GM19025 (cell line): ENCODE results near the gene ZNF3.

ENCODE experiments used
- ATAC-seq: cut with Tn5 transposase; IDR thresholded peaks from one replicate; pipeline ENCODE4 v1.9.1; 2021; ENCODE audit warnings: mild to moderate bottlenecking, low read depth, moderate library complexity; ENCODE audit not compliant: unreplicated experiment

The ZNF3 gene

DNA sequence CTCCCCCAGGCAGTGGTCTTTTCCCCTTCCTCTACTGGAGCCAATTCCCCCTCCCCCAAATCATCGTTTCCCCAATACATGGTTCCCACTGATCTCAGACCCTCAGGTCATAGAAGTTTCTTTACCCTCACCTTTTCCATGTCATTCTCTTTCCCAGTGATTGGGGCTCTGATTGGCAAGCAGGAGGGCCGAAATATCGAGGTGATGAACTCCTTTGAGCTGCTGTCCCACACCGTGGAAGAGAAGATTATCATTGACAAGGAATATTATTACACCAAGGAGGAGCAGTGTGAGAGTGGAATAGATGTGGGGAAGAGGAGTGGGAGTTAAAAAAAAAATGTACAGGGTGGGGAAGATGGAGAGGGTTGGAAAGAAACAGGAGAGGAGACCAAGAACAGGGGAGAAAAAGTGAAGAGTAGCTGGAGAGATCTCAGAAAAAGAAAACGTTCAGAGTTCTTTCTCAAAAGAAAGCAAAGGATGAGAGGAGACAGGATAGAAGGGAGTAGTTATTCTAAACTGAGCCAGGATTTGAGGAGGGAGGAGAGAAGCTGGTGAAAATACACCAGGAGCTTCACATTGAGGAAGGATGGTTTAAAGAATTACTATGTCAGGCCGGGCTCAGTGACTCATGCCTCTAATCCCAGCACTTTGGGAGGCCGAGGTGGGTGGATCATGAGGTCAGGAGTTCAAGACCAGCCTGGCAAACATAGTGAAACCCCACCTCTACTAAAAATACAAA, 8.1 kb upstream of the ZNF3 start:
- ATAC-seq, result no peak

DNA sequence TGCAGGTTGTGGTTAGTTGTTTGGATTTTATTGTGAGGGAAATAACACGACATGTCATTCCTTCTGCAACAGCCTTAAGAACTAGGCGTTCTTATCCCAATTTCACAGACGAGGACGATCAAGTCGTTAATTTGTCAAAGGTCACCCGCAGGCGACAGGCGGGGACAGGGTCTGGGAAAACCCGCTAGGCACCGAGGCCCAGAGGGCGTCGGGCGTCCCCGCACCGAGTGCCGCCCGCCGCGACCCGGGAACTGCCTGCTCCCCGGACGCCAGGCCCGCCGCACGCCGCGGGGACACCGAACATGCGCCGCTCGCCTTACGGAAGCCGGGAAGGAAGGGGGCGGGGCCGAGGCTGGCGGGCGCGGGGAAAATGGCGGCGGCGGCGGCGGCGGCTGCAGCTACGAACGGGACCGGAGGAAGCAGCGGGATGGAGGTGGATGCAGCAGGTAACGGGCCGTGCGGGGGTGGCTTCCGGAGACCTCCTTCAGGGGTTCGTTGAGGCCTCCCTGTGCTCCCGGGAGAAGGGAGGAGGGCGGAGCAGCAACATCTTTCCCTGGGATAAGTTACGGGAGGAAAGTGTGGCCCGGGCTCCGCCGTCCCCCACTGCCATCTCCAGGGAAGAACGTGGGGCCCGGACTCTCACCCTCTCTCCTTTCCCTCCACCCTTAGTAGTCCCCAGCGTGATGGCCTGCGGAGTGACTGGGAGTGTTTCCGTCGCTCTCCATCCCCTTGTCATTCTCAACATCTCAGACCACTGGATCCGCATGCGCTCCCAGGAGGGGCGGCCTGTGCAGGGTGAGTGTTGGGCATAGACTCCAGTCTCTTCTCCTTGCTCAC, 7.3 kb upstream of the ZNF3 start, which contains the start of gene COPS6:
Gene COPS6 (plus strand): TSS at position 349 of the 837 bp plus-strand sequence. CDS start 22 bp downstream, at position 371.
- ATAC-seq, result no peak

GRCh38 chr7:100088095-100088620, 6.6 kb upstream of the ZNF3 start:
- ATAC-seq, result no peak

DNA sequence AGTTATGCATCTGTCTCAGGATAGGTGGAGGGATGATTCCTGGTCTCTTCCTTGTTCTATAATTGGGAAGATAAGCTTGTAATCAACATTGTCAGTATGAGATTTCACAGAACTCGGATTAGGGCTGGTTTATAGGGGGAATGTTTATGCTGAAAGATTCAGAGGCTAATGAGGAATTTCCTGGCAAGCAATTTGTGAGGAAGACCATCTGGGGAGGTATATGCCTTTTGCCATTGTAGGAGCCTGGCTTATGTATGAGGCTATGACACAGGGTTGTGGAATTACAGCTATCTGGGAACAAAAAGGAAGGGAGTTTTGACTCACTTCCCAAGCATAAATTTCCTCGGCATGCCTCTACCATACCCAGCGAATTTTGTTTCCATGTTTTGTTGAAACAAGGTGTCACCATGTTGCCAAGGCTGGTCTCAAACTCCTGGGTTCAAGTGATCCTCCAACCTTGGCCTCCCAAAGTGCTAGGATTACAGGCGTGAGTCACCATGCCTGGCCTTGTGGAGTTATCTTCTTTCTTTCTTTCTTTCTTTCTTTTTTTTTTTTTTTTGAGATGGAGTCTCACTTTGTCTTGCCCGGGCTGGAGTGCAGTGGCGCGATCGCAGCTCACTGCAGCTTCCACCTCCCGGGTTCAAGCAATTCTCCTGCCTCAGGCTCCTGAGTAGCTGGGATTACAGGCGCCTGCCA, 5.7 kb upstream of the ZNF3 start:
- ATAC-seq, result no peak

- ATAC-seq, result no peak
Observed at GRCh38 chr7:100085515-100085914, 4.0 kb upstream of the ZNF3 start.

DNA sequence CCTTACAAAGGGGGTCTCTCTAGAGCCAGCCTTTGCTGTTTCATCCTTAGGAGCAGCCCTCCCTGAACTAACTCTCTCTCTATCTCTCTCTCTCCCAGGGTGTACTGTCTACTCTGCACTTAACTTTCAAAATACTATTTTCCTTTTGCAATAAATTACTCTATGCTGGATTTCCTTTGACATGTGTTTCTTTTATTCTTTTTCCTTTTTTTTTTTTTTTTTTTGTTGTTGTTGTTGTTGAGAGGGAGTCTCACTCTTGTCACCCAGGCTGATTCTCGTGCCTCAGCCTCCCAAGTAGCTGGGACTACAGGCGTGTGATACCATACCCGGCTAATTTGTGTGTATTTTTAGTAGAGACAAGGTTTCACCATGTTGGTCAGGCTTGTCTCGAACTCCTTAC, 1.5 kb upstream of the ZNF3 start:
- ATAC-seq, result no peak

- no peak for ATAC-seq
Observed at GRCh38 chr7:100080907-100081534, 502 bp downstream of the ZNF3 start.

GRCh38 chr7:100079024-100079560, 2.4 kb downstream of the ZNF3 start:
- ATAC-seq, result no peak

DNA sequence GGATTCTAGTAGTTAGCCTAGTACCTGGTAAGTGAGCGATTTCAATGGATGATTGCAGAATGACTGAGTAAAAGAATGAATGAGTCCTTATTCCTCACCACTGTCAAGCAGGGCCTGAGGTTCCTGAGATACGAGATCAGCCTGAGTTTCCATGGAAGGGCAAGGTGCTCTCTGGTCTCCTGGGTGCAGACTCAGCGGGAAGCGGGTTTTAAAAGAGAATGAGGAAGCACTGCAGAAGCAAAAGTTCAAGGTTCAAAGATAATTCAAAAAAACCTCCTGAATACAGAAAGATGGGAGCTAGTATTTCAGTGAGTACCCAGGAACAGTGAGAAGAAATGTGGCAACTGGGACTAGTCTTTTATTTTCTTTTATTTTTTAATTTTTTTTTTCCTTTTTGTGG, 4.3 kb downstream of the ZNF3 start:
- no peak for ATAC-seq

DNA sequence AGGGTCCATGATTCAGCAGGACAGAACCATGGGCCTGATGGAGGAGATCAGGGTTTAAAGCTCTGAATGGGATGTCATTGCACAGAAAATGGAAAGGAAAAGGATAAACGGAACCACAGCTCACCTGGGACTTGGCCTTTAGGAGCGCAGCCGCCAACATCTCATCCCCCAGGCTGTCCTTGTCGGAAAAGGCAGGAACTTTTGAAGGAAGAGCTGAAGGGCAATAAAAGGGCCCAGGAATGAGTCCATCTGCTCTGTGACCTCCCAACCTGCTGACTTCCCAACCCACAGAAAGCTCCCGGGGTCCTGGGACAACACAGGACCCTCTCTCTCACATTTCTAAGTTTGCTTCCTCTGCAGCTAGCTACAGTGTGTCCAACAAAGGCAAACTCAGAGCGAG, 6.1 kb downstream of the ZNF3 start:
- no peak for ATAC-seq

- no peak for ATAC-seq
Observed at GRCh38 chr7:100074841-100075240, 6.7 kb downstream of the ZNF3 start.

- no peak for ATAC-seq
Observed at GRCh38 chr7:100072462-100072861, 9.1 kb downstream of the ZNF3 start.

- no peak for ATAC-seq
Observed at GRCh38 chr7:100071018-100071723, 10.4 kb downstream of the ZNF3 start.

DNA sequence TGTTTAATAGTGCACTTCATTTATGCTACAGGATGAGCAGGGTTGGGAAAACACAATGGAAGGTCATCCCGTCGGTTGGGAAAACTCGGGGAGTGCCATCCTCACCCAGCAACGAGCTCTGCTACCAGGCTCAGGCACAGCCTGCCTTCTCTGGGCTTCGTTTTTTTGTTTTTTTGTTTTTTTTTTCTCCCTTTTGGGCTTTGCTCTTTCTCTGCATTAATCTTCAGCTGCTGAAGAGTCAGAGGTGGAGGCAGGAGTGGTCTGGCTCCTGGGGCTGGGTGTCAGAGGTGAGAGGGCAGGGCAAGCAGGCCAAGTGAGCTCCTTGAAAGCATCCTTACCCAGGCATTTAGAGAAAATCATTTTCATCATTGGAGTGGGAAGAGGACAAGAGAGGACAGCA, 11.5 kb downstream of the ZNF3 start:
- ATAC-seq, result no peak

GRCh38 chr7:100066953-100067352, 14.6 kb downstream of the ZNF3 start:
- no peak for ATAC-seq

GRCh38 chr7:100065452-100066186, 15.9 kb downstream of the ZNF3 start:
- ATAC-seq, result no peak

GRCh38 chr7:100064162-100064561, 17.4 kb downstream of the ZNF3 start:
- ATAC-seq, result no peak

DNA sequence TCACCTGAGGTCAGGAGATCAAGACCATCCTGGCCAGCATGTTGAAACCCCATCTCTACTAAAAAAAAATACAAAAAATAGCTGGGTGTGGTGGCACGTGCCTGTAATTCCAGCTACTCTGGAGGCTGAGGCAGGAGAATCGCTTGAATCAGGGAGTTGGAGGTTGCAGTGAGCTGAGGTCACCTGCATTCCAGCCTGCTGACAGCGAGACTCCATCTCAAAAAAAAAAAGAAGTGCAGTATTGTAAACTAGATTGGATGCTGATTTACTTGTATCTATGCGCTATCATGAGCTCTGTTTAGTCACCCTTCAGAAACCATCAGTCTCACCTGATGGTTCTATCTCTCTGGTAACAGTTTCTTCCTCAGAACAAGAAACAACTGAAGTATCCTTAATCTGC, 18.1 kb downstream of the ZNF3 start:
- no peak for ATAC-seq
